Activated CD8-positive, alpha-beta T cell treated with anti-CD3 and anti-CD28 coated beads for 36 hours (primary cell): ENCODE measurements around the gene TSHZ3. TPM values are rescaled to one million over a fixed set of nuclear protein-coding genes. Genes with fewer than 3 reads are reported as not detected.

Source experiments
- ATAC-seq: fragments of 200-7000 bp; cut with Tn5 transposase; one replicate; pipeline ENCODE4 v1.10.0; 2021; ENCODE audit warnings: mild to moderate bottlenecking, moderate library complexity
- CTCF ChIA-PET: fragments of 350-600 bp; sonication (Branson Sonifier 250); formaldehyde crosslinking; loops from one replicate; lab custom pipeline; 2021; ENCODE audit warnings: antibody characterized with exemption; lab: Charles Lee
- POLR2A ChIA-PET: fragments of 350-600 bp; sonication (Branson Sonifier 250); formaldehyde crosslinking; loops from one replicate; lab custom pipeline; 2021; ENCODE audit warnings: antibody characterized with exemption; lab: Charles Lee
- DNase-seq: peaks from one replicate; pipeline ENCODE4 v3.0.0-alpha.2; 2020
- H3K27ac Mint-ChIP-seq: one replicate; pipeline ENCODE4 v1.8.0; 2021; ENCODE audit warnings: mild to moderate bottlenecking, mixed read lengths
- H3K27me3 Mint-ChIP-seq: one replicate; pipeline ENCODE4 v1.8.0; 2021; ENCODE audit warnings: mixed read lengths
- H3K36me3 Mint-ChIP-seq: one replicate; pipeline ENCODE4 v1.8.0; 2021; ENCODE audit warnings: low read depth, mixed read lengths
- H3K4me1 Mint-ChIP-seq: one replicate; pipeline ENCODE4 v1.8.0; 2021; ENCODE audit warnings: low read depth, mixed read lengths
- H3K4me3 Mint-ChIP-seq: one replicate; pipeline ENCODE4 v1.8.0; 2021; ENCODE audit warnings: mild to moderate bottlenecking, moderate library complexity, mixed read lengths
- H3K9me3 Mint-ChIP-seq: one replicate; pipeline ENCODE4 v1.8.0; 2021; ENCODE audit warnings: mixed read lengths
- CTCF ChIP-seq: fragments of 200-600 bp; IDR thresholded peaks from one replicate; pipeline ENCODE4 v1.8.0; 2022; ENCODE audit warnings: antibody characterized with exemption, mild to moderate bottlenecking
- intact Hi-C: fragments of 100-400 bp; cut with micrococcal nuclease; formaldehyde crosslinking; loops from one replicate; pipeline ENCODE4 v1.10.0; 2022
- total RNA-seq, 2 experiments: library from RNA; stranded (reverse); gene quantifications; one replicate each; pipeline ENCODE4 v1.2.3, GENCODE V29; 2021

Gene TSHZ3
- total RNA-seq, 2 experiments from 2014 or later, result 0.16 to 0.38 TPM

- TF ChIP-seq CTCF, result no peak
- no peak overlapping the region for H3K27ac Mint-ChIP-seq
- no peak for ATAC-seq
- H3K4me1 Mint-ChIP-seq, result no peaks in the 10 kb centered on the region
- no peaks in the 10 kb centered on the region for H3K36me3 Mint-ChIP-seq
- DNase-seq, result no peak
- no peaks in the 10 kb centered on the region for H3K9me3 Mint-ChIP-seq
- no peak overlapping the region for H3K4me3 Mint-ChIP-seq
- ChIA-PET POLR2A (no interaction called here), CTCF (interaction anchor here (0.7 kb wide), 1 partner anchor 22 kb away, joined by 3 read pairs; no protein-coding TSS in a partner anchor)
- H3K27me3 Mint-ChIP-seq, result peaks cover 1% of the 10 kb centered on the region
- intact Hi-C loops, result no loop called here
These were observed 52.4 kb downstream of the TSHZ3 start for GRCh38 chr19:31296741-31297390.

DNA sequence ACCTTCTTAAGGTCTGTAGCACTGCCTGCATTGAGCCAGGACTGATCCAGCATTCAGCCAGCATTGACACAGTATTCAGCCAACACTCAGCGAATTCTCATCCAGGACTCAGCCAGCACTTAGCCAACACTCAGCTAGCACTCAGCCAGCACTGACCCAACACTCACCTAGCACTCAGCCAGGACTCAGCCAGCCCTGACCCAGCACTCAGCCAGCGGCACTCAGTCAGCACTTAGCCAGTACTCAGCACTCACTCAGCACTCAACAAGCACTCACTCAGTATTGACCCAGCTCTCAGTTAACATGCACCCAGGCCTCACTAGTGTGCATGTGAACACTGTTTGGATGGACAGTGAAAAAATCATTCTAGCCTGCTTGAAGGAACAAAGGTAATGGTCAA lies 55.0 kb downstream of the TSHZ3 start:
- Mint-ChIP-seq H3K27me3 (peaks cover 4% of the 10 kb centered on the region), H3K9me3 (no peaks in the 10 kb centered on the region), H3K4me3 (no peak overlapping the region), H3K36me3 (no peaks in the 10 kb centered on the region), H3K27ac (no peak overlapping the region), H3K4me1 (no peaks in the 10 kb centered on the region)
- CTCF ChIA-PET, result no interaction called here
- no peak for TF ChIP-seq CTCF
- ATAC-seq (no peak), DNase-seq (no peak)
- POLR2A ChIA-PET, result no interaction called here
- intact Hi-C loops, result no loop called here

- CTCF ChIA-PET, result no interaction called here
- no peaks in the 10 kb centered on the region for H3K36me3 Mint-ChIP-seq
- intact Hi-C loops, result no loop called here
- no peaks in the 10 kb centered on the region for H3K9me3 Mint-ChIP-seq
- H3K27me3 Mint-ChIP-seq, result peaks cover 4% of the 10 kb centered on the region
- no peak overlapping the region for H3K4me3 Mint-ChIP-seq
- TF ChIP-seq CTCF, result no peak
- H3K4me1 Mint-ChIP-seq, result no peaks in the 10 kb centered on the region
- POLR2A ChIA-PET, result no interaction called here
- ATAC-seq (no peak), DNase-seq (no peak)
- H3K27ac Mint-ChIP-seq, result no peak overlapping the region
These were observed 56.5 kb downstream of the TSHZ3 start for GRCh38 chr19:31292639-31293185.

GRCh38 chr19:31290931-31291590 lies 58.2 kb downstream of the TSHZ3 start:
- no peak for TF ChIP-seq CTCF
- no peak overlapping the region for H3K4me3 Mint-ChIP-seq
- no peak for DNase-seq
- H3K27me3 Mint-ChIP-seq, result peaks cover 4% of the 10 kb centered on the region
- ChIA-PET CTCF (no interaction called here), POLR2A (no interaction called here)
- ATAC-seq, result no peak
- no peak overlapping the region for H3K27ac Mint-ChIP-seq
- intact Hi-C loops, result no loop called here
- H3K36me3 Mint-ChIP-seq, result no peaks in the 10 kb centered on the region
- H3K9me3 Mint-ChIP-seq, result no peaks in the 10 kb centered on the region
- no peaks in the 10 kb centered on the region for H3K4me1 Mint-ChIP-seq

DNA sequence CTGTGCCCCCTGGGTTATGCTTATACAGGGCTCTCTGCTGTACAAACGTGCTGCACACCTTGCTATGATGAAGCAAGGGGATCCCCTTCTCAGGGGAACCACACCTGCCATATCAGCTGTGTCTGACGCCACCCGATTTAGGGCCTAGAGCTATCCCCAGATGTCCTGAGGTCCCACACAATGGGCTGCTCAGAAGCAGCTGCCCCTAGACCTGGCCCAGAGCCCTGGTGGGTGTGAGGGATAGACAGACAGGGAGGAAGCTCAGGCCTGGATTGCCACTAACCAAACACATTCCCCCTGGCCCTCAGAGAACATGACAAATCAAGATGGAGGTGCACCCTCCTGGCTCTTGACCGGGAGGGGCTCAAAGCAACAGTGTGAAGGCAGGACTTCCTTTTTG lies 59.3 kb downstream of the TSHZ3 start:
- Mint-ChIP-seq H3K4me3 (no peak overlapping the region), H3K27me3 (peaks cover 4% of the 10 kb centered on the region), H3K4me1 (no peaks in the 10 kb centered on the region), H3K36me3 (no peaks in the 10 kb centered on the region), H3K9me3 (no peaks in the 10 kb centered on the region), H3K27ac (no peak overlapping the region)
- no peak for DNase-seq
- intact Hi-C loops, result no loop called here
- ATAC-seq, result no peak
- no peak for TF ChIP-seq CTCF
- CTCF ChIA-PET, result no interaction called here
- POLR2A ChIA-PET, result no interaction called here
